AG09309 (cell line): ENCODE data around the gene AP2A2.

Source experiments
- DNase-seq: peaks from one replicate; pipeline ENCODE4 v3.0.0-alpha.2; 2010; ENCODE audit warnings: low read depth
- H3K4me3 ChIP-seq: 2 replicates; pipeline ENCODE4 v1.5.1; 2011; ENCODE audit warnings: mild to moderate bottlenecking, low read depth, low read length, moderate library complexity; ENCODE audit not compliant: control insufficient read depth
- CTCF ChIP-seq: IDR thresholded peaks from 2 replicates; pipeline ENCODE4 v1.5.1; 2011; ENCODE audit warnings: mild to moderate bottlenecking, low read depth, low read length, inconsistent platforms; ENCODE audit not compliant: insufficient read depth, control insufficient read depth; ENCODE audit errors: missing control alignments

AP2A2 gene

GRCh38 chr11:1023811-1024596 is 98.3 kb downstream of the AP2A2 start:
- DNase-seq, result no peak
- no peak for TF ChIP-seq CTCF
- H3K4me3 ChIP-seq, result no peak overlapping the region

- no peak for DNase-seq
- H3K4me3 ChIP-seq, result no peak overlapping the region
- TF ChIP-seq CTCF, result no peak
Observed at GRCh38 chr11:1024597-1025409, 99.1 kb downstream of the AP2A2 start.

GRCh38 chr11:1025410-1026162 is 99.9 kb downstream of the AP2A2 start:
- no peak overlapping the region for H3K4me3 ChIP-seq
- TF ChIP-seq CTCF, result no peak
- DNase-seq, result no peak

- no peak for TF ChIP-seq CTCF
- no peak for DNase-seq
- H3K4me3 ChIP-seq, result no peak overlapping the region
Observed at GRCh38 chr11:1026163-1026450, 100.4 kb downstream of the AP2A2 start.

GRCh38 chr11:1026641-1027482 is 101.2 kb downstream of the AP2A2 start:
- no peak for TF ChIP-seq CTCF
- H3K4me3 ChIP-seq, result no peak overlapping the region
- DNase-seq, result no peak
